GM13977 (cell line): ENCODE data around the gene NTM.

ENCODE experiments used
- DNase-seq: peaks from one replicate; pipeline ENCODE4 v3.0.0; 2012; ENCODE audit warnings: low spot score
- in situ Hi-C: fragments of 300-500 bp; cut with MboI; formaldehyde crosslinking; loops from one replicate; pipeline ENCODE4 v1.12.0; 2022; ENCODE audit warnings: low sequenced_read_pairs, low pct_unique_long_range_greater_than_20kb, mixed read lengths, inconsistent platforms; ENCODE audit not compliant: unreplicated experiment
- TF ChIP-seq, protein P1 (sequence below): IDR thresholded peaks from 2 replicates; pipeline ENCODE4 v1.5.1; 2012; ENCODE audit warnings: mild to moderate bottlenecking, control low read depth; ENCODE audit not compliant: insufficient read depth; ENCODE audit errors: extremely low read depth, missing control alignments

The NTM gene

DNA sequence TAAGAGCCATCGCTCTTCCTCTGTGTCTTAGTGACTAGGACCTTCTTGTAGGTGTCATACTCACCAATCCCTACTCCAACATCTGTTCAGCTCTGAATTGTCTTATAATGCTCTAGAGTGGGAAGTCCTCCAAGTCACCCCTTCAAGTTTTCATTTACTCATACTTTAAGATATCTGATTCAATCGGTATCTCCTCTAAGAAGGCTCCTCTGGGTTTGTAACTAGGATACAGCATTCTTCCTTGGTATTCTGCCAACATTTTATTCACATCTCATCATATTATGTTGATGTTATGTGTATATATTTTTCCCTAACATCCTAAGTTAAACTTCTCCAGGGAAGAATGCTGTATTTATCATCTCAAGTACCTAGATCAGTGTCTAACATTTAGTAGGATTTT lies 662.1 kb downstream of the NTM start:
- no peak for DNase-seq
- in situ Hi-C loops, result loop anchor here (25.0 kb wide), 1 partner anchor 170 kb away; no protein-coding TSS in a partner anchor
- TF ChIP-seq, protein P1, sequence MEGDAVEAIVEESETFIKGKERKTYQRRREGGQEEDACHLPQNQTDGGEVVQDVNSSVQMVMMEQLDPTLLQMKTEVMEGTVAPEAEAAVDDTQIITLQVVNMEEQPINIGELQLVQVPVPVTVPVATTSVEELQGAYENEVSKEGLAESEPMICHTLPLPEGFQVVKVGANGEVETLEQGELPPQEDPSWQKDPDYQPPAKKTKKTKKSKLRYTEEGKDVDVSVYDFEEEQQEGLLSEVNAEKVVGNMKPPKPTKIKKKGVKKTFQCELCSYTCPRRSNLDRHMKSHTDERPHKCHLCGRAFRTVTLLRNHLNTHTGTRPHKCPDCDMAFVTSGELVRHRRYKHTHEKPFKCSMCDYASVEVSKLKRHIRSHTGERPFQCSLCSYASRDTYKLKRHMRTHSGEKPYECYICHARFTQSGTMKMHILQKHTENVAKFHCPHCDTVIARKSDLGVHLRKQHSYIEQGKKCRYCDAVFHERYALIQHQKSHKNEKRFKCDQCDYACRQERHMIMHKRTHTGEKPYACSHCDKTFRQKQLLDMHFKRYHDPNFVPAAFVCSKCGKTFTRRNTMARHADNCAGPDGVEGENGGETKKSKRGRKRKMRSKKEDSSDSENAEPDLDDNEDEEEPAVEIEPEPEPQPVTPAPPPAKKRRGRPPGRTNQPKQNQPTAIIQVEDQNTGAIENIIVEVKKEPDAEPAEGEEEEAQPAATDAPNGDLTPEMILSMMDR, result no peak

GRCh38 chr11:132033051-132033450 lies 662.6 kb downstream of the NTM start:
- DNase-seq, result no peak
- in situ Hi-C loops, result loop anchor here (25.0 kb wide), 1 partner anchor 171 kb away; no protein-coding TSS in a partner anchor
- TF ChIP-seq, protein P1, result no peak

DNA sequence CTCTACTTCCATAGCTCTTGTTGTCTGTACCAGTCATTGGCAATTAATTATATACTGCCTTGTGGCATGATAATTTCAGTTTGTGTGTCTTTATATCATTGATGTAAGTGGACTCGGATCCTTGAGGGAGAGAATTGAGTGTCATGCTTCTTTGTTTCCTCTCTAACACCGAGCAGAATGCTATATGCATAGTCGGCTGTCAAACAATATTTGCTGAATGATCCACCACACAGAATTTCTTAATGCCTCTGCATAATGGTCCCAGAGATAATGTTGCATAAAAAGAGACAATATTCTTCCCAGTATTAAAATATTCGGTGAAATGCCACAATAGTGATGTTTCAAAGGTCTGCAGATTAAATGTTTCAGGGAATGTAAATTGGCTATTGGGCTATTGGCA lies 664.8 kb downstream of the NTM start:
- TF ChIP-seq, protein P1, result no peak
- in situ Hi-C loops, result loop anchor here (25.0 kb wide), 1 partner anchor 173 kb away; no protein-coding TSS in a partner anchor
- DNase-seq, result no peak

DNA sequence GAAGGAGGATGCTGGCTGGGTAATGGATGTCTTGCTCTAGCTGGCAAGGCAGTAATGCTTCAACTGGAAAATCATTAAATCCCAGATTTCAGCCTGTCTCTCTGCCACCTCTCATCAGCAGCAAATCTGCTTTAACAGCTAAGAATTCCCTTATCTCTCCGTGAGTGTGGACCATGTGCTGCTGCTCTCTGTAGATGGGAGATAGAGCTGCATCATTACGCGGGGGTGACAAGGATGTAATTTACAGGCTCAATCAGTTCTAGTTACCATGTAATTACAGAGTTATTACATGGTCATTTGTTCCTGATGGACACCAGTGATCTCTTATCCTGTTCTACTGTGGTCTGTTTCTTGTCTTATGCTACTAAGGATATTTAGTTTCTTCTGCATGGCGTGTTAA lies 665.4 kb downstream of the NTM start:
- no peak for DNase-seq
- in situ Hi-C loops, result loop anchor here (25.0 kb wide), 1 partner anchor 173 kb away; no protein-coding TSS in a partner anchor
- TF ChIP-seq, protein P1, result no peak

DNA sequence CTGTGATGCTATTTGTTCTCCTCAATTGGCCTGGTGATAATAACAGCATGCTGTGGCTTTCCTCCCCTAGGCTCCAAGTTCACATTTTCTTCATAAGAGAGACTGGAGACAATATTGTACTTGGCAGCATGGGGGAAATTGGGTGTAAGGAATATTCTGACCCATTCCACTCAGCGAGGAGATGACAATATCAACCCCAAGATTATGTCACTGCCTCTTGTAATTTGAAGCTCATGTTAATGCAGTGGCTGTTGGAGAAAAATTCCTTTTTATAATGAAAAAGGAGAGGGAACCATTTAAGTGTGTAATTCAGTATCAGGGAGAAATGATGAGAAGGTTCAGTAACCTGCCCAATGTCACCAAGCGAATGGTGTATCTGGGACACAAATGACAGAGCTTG lies 665.8 kb downstream of the NTM start:
- TF ChIP-seq, protein P1, result no peak
- no peak for DNase-seq
- in situ Hi-C loops, result loop anchor here (25.0 kb wide), 1 partner anchor 174 kb away; no protein-coding TSS in a partner anchor

- DNase-seq, result no peak
- in situ Hi-C loops, result loop anchor here (25.0 kb wide), 1 partner anchor 175 kb away; no protein-coding TSS in a partner anchor
- TF ChIP-seq, protein P1, result no peak
Measured at GRCh38 chr11:132036746-132037466, 666.5 kb downstream of the NTM start.
